HEK293 (cell line): ENCODE data around the gene SMR3B.

Experiments
- CTCF ChIA-PET: fragments of 350-600 bp; formaldehyde crosslinking; extraction: SDS; loops from one replicate; lab custom pipeline; 2021; ENCODE audit warnings: antibody characterized with exemption; lab: Yijun Ruan, JAX
- POLR2A ChIA-PET: fragments of 300-600 bp; formaldehyde crosslinking; extraction: SDS; loops from one replicate; lab custom pipeline; 2020; ENCODE audit warnings: antibody characterized with exemption, inconsistent platforms; lab: Yijun Ruan, JAX
- H3K27ac ChIP-seq: fragments of 200-500 bp; sonication (Bioruptor generic); 2 replicates; pipeline ENCODE4 v1.5.1; 2014; ENCODE audit warnings: low read depth, low read length, control low read depth, inconsistent platforms; ENCODE audit errors: extremely low read depth
- H3K36me3 ChIP-seq, 2 experiments: fragments of 200-500 bp in 1 of 2; sonication (Bioruptor generic) in 1 of 2; 1 replicate in 1 of 2; 2 replicates in 1 of 2; pipeline ENCODE4 v1.5.1; 2014 to 2017; ENCODE audit warnings: inconsistent platforms in 2 of 2, low read length in 2 of 2; ENCODE audit not compliant: control insufficient read depth in 2 of 2, insufficient read depth in 1 of 2
- H3K4me1 ChIP-seq: fragments of 200-500 bp; sonication (Bioruptor generic); 2 replicates; pipeline ENCODE4 v1.5.1; 2014; ENCODE audit warnings: mild to moderate bottlenecking, low read length, inconsistent platforms; ENCODE audit not compliant: control insufficient read depth, insufficient read depth
- H3K4me3 ChIP-seq: 2 replicates; pipeline ENCODE4 v1.5.1; 2011; ENCODE audit warnings: low read depth, mild to moderate bottlenecking, control low read depth, low read length, moderate library complexity
- H3K9me3 ChIP-seq: fragments of 200-500 bp; sonication (Bioruptor generic); 2 replicates; pipeline ENCODE4 v1.5.1; 2014; ENCODE audit warnings: low read depth, low read length, inconsistent platforms; ENCODE audit not compliant: control insufficient read depth, insufficient read depth
- BCL11A ChIP-seq: fragments of 450-650 bp; formaldehyde crosslinking; IDR thresholded peaks from 2 replicates; pipeline ENCODE4 v1.5.1; 2016; ENCODE audit warnings: low read depth, missing biosample characterization, missing genetic modification characterization
- PRDM1 ChIP-seq: fragments of 450-650 bp; formaldehyde crosslinking; IDR thresholded peaks from 2 replicates; pipeline ENCODE4; 2016; ENCODE audit warnings: missing biosample characterization, missing genetic modification characterization
- PRDM4 ChIP-seq: fragments of 450-650 bp; formaldehyde crosslinking; IDR thresholded peaks from 2 replicates; pipeline ENCODE4 v1.5.1; 2017; ENCODE audit warnings: missing biosample characterization, missing genetic modification characterization
- SCRT2 ChIP-seq: fragments of 450-650 bp; formaldehyde crosslinking; IDR thresholded peaks from 2 replicates; pipeline ENCODE4 v1.5.1; 2016; ENCODE audit warnings: missing biosample characterization, missing genetic modification characterization
- SP2 ChIP-seq: fragments of 450-650 bp; formaldehyde crosslinking; IDR thresholded peaks from 2 replicates; pipeline ENCODE4 v1.5.1; 2016; ENCODE audit warnings: missing biosample characterization, missing genetic modification characterization
- SP7 ChIP-seq: fragments of 450-650 bp; formaldehyde crosslinking; IDR thresholded peaks from 2 replicates; pipeline ENCODE4 v1.5.1; 2016; ENCODE audit warnings: missing biosample characterization, missing genetic modification characterization
- ZBTB11 ChIP-seq: fragments of 450-650 bp; formaldehyde crosslinking; conservative IDR thresholded peaks from 2 replicates; pipeline ENCODE4 v1.5.1; 2016; ENCODE audit warnings: low read depth, missing biosample characterization, missing genetic modification characterization
- ZBTB44 ChIP-seq: fragments of 450-650 bp; IDR thresholded peaks from 2 replicates; pipeline ENCODE4 v1.5.1; 2018; ENCODE audit warnings: missing biosample characterization, mild to moderate bottlenecking, missing genetic modification characterization
- ZFP37 ChIP-seq: fragments of 450-650 bp; formaldehyde crosslinking; IDR thresholded peaks from 2 replicates; pipeline ENCODE4 v1.5.1; 2016; ENCODE audit warnings: missing biosample characterization, missing genetic modification characterization
- ZNF157 ChIP-seq: fragments of 450-650 bp; formaldehyde crosslinking; IDR thresholded peaks from 2 replicates; pipeline ENCODE4 v1.5.1; 2016; ENCODE audit warnings: missing biosample characterization, missing genetic modification characterization
- ZNF169 ChIP-seq: fragments of 450-650 bp; formaldehyde crosslinking; IDR thresholded peaks from 2 replicates; pipeline ENCODE4 v1.5.1; 2016; ENCODE audit warnings: missing biosample characterization, missing genetic modification characterization
- ZNF19 ChIP-seq: fragments of 450-650 bp; formaldehyde crosslinking; IDR thresholded peaks from 2 replicates; pipeline ENCODE4; 2016; ENCODE audit warnings: missing biosample characterization, missing genetic modification characterization, low read depth
- ZNF37A ChIP-seq: fragments of 450-650 bp; IDR thresholded peaks from 2 replicates; pipeline ENCODE4 v1.5.1; 2018; ENCODE audit warnings: missing biosample characterization, missing genetic modification characterization
- ZNF426 ChIP-seq: fragments of 450-650 bp; formaldehyde crosslinking; IDR thresholded peaks from 2 replicates; pipeline ENCODE4 v1.5.1; 2017; ENCODE audit warnings: missing biosample characterization, missing genetic modification characterization, mild to moderate bottlenecking, inconsistent platforms, moderate library complexity
- ZNF529 ChIP-seq: fragments of 450-650 bp; formaldehyde crosslinking; IDR thresholded peaks from 2 replicates; pipeline ENCODE4 v1.5.1; 2017; ENCODE audit warnings: missing genetic modification characterization, missing biosample characterization; ENCODE audit not compliant: insufficient replicate concordance
- ZNF560 ChIP-seq: fragments of 450-650 bp; formaldehyde crosslinking; IDR thresholded peaks from 2 replicates; pipeline ENCODE4 v1.5.1; 2017; ENCODE audit warnings: missing biosample characterization, missing genetic modification characterization, borderline replicate concordance
- ZNF623 ChIP-seq: fragments of 450-650 bp; formaldehyde crosslinking; IDR thresholded peaks from 2 replicates; pipeline ENCODE4 v1.5.1; 2016; ENCODE audit warnings: missing biosample characterization, missing genetic modification characterization
- ZNF660 ChIP-seq: fragments of 450-650 bp; IDR thresholded peaks from 2 replicates; pipeline ENCODE4 v1.5.1; 2018; ENCODE audit warnings: missing biosample characterization, mild to moderate bottlenecking, missing genetic modification characterization
- ZNF707 ChIP-seq: fragments of 450-650 bp; formaldehyde crosslinking; IDR thresholded peaks from 2 replicates; pipeline ENCODE4 v1.5.1; 2016; ENCODE audit warnings: missing biosample characterization, missing genetic modification characterization
- ZNF776 ChIP-seq: fragments of 450-650 bp; formaldehyde crosslinking; IDR thresholded peaks from 2 replicates; pipeline ENCODE4 v1.5.0; 2017; ENCODE audit warnings: missing biosample characterization, missing genetic modification characterization, borderline replicate concordance
- ZNF843 ChIP-seq: fragments of 450-650 bp; formaldehyde crosslinking; IDR thresholded peaks from 2 replicates; pipeline ENCODE4 v1.5.1; 2016; ENCODE audit warnings: missing biosample characterization, missing genetic modification characterization

SMR3B gene

GRCh38 chr4:70337886-70338420, 45.0 kb upstream of the SMR3B start (continued):
- no peak for TF ChIP-seq PRDM4 (tag by site-specific recombination)

- CTCF ChIA-PET, result no interaction called here
- TF ChIP-seq BCL11A (tag by site-specific recombination), result no peak
- TF ChIP-seq PRDM1 (tag by site-specific recombination), result no peak
- TF ChIP-seq ZNF157, result no peak
- no peak for TF ChIP-seq ZFP37 (tag by site-specific recombination)
- TF ChIP-seq SP7 (tag by site-specific recombination), result no peak
- no peak for TF ChIP-seq ZNF37A
- TF ChIP-seq ZNF19, result no peak
- TF ChIP-seq ZNF529 (tag by site-specific recombination), result no peak
- TF ChIP-seq ZNF776 (tag by site-specific recombination), result no peak
- TF ChIP-seq SP2, result no peak
- TF ChIP-seq ZBTB44 (tag by site-specific recombination), result no peak
- TF ChIP-seq ZNF623 (tag by site-specific recombination), result no peak
- no peak for TF ChIP-seq ZNF169 (tag by site-specific recombination)
- no peak for TF ChIP-seq ZNF843 (tag by site-specific recombination)
- no peak for TF ChIP-seq SCRT2 (tag by site-specific recombination)
- no peak for TF ChIP-seq ZNF707 (tag by site-specific recombination)
- TF ChIP-seq ZBTB11 (tag by site-specific recombination), result no peak
- no peak for TF ChIP-seq ZNF426 (tag by site-specific recombination)
- TF ChIP-seq ZNF660 (tag by site-specific recombination), result no peak
- no peak for TF ChIP-seq ZNF560 (tag by site-specific recombination)
- POLR2A ChIA-PET, result no interaction called here
- H3K36me3 ChIP-seq, result no peaks in the 10 kb centered on the region
- H3K4me3 ChIP-seq, result no peak overlapping the region
- H3K4me1 ChIP-seq, result no peaks in the 10 kb centered on the region
- no peak overlapping the region for H3K27ac ChIP-seq
- H3K9me3 ChIP-seq, result no peaks in the 10 kb centered on the region
Measured at GRCh38 chr4:70356185-70356584, 26.7 kb upstream of the SMR3B start.
